Measurements from ENCODE around the gene MGRN1. TPM values are rescaled to one million over a fixed set of nuclear protein-coding genes. Genes with fewer than 3 reads are reported as not detected.

Gene MGRN1
- total and polyA plus RNA-seq, 2 of the 13 experiments (the other 11 are each of a cell fraction or from before 2014, with no cell fraction given), result 11.9 to 12.6 TPM

DNA sequence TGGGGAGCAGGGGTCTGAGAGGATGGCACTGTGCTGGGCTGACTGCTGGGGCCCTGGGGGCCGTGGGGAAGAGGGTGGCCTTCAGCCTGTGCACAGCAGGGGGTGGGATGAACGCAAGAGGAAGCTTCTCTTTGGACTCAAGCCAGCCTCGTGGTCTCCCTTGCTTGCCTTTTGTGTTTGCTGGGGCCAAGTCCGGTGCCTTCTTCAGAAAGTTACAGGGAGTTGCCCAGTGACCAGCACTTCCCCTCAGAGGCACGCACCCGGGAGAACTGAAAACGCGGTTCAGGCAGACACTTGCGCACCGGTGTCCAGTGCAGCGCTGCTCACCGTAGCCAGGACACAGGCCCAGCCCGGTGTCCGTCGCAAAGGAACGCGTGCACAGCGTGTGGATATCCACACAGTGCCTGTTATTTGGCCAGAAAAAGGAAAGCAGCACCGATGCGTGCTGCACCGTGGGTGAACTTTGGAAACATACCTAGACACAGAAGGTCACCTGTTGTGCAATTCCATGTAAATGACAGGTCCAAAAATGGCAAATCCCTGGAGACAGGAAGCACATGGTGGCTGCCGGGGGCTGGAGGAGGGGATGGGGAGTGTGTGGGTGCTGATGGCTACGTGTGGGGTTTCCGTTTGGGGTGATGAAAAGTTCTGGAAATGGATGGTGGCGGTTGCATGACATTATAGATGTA is 39.3 kb downstream of the MGRN1 start (continued):
- TF ChIP-seq, protein P1, sequence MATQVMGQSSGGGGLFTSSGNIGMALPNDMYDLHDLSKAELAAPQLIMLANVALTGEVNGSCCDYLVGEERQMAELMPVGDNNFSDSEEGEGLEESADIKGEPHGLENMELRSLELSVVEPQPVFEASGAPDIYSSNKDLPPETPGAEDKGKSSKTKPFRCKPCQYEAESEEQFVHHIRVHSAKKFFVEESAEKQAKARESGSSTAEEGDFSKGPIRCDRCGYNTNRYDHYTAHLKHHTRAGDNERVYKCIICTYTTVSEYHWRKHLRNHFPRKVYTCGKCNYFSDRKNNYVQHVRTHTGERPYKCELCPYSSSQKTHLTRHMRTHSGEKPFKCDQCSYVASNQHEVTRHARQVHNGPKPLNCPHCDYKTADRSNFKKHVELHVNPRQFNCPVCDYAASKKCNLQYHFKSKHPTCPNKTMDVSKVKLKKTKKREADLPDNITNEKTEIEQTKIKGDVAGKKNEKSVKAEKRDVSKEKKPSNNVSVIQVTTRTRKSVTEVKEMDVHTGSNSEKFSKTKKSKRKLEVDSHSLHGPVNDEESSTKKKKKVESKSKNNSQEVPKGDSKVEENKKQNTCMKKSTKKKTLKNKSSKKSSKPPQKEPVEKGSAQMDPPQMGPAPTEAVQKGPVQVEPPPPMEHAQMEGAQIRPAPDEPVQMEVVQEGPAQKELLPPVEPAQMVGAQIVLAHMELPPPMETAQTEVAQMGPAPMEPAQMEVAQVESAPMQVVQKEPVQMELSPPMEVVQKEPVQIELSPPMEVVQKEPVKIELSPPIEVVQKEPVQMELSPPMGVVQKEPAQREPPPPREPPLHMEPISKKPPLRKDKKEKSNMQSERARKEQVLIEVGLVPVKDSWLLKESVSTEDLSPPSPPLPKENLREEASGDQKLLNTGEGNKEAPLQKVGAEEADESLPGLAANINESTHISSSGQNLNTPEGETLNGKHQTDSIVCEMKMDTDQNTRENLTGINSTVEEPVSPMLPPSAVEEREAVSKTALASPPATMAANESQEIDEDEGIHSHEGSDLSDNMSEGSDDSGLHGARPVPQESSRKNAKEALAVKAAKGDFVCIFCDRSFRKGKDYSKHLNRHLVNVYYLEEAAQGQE (IDR thresholded peaks at IDR 0.05; ENCODE audit: borderline replicate concordance in 1 of 2, low read depth in 1 of 2, low read length in 2 of 2), result no peak; a peak in 1 of 4 replicates
- peak; percentile 90 for TF ChIP-seq NR0B2 (CRISPR knock-in tag; IDR thresholded peaks at IDR 0.05)
- TF ChIP-seq, protein P2, sequence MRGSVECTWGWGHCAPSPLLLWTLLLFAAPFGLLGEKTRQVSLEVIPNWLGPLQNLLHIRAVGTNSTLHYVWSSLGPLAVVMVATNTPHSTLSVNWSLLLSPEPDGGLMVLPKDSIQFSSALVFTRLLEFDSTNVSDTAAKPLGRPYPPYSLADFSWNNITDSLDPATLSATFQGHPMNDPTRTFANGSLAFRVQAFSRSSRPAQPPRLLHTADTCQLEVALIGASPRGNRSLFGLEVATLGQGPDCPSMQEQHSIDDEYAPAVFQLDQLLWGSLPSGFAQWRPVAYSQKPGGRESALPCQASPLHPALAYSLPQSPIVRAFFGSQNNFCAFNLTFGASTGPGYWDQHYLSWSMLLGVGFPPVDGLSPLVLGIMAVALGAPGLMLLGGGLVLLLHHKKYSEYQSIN (CRISPR knock-in tag; IDR thresholded peaks at IDR 0.05; ENCODE audit: borderline replicate concordance), result peak; percentile 68; the same call in 1 of the 2 replicates
- TF ChIP-seq ZNF747 (CRISPR knock-in tag; IDR thresholded peaks at IDR 0.05; ENCODE audit: borderline replicate concordance), result peak; percentile 96
- TF ChIP-seq RAD51 (IDR thresholded peaks at IDR 0.05; ENCODE audit: borderline replicate concordance), result no peak
- TF ChIP-seq HMGA1 (CRISPR knock-in tag; conservative IDR thresholded peaks at IDR 0.05), result no peak
- TF ChIP-seq ISX (CRISPR knock-in tag; conservative IDR thresholded peaks at IDR 0.05), result peak; percentile 51; the same call in 1 of the 2 replicates
- peak; percentile 74; the same call in 1 of the 2 replicates for TF ChIP-seq FOXK1 (CRISPR knock-in tag; IDR thresholded peaks at IDR 0.05; ENCODE audit: borderline replicate concordance, low read depth)
- TF ChIP-seq ZNF235 (CRISPR knock-in tag; IDR thresholded peaks at IDR 0.05; ENCODE audit: borderline replicate concordance), result no peak
- TF ChIP-seq HNRNPK (IDR thresholded peaks at IDR 0.05; ENCODE audit: low read depth, low read length, poor library complexity, severe bottlenecking), result no peak
- TF ChIP-seq ZBTB1 (CRISPR knock-in tag; IDR thresholded peaks at IDR 0.05; ENCODE audit: borderline replicate concordance), result no peak
- 0 out of 2 replicates have a peak, but pooled peaks have one; percentile 47 for TF ChIP-seq ZNF260 (CRISPR knock-in tag; IDR thresholded peaks at IDR 0.05; ENCODE audit: borderline replicate concordance, low read depth)
- TF ChIP-seq ZSCAN20 (CRISPR knock-in tag; IDR thresholded peaks at IDR 0.05; ENCODE audit: borderline replicate concordance), result no peak
- TF ChIP-seq POGZ (CRISPR knock-in tag; IDR thresholded peaks at IDR 0.05), result no peak
- peak; percentile 74 for TF ChIP-seq ZEB1 (IDR thresholded peaks at IDR 0.05; ENCODE audit: insufficient replicate concordance, low read depth)
- TF ChIP-seq ZNF879 (CRISPR knock-in tag; IDR thresholded peaks at IDR 0.05), result 0 out of 2 replicates have a peak, but pooled peaks have one; percentile 48
- TF ChIP-seq AKAP8 (CRISPR knock-in tag; IDR thresholded peaks at IDR 0.05), result no peak
- no peak for TF ChIP-seq ZNF382 (CRISPR knock-in tag; IDR thresholded peaks at IDR 0.05; ENCODE audit: borderline replicate concordance)
- TF ChIP-seq JARID2 (CRISPR knock-in tag; IDR thresholded peaks at IDR 0.05; ENCODE audit: insufficient replicate concordance), result no peak
- peak; percentile 93 for TF ChIP-seq NRL (CRISPR knock-in tag; IDR thresholded peaks at IDR 0.05; ENCODE audit: borderline replicate concordance)
- TF ChIP-seq ZNF598 (CRISPR knock-in tag; IDR thresholded peaks at IDR 0.05; ENCODE audit: borderline replicate concordance), result 0 out of 2 replicates have a peak, but pooled peaks have one; percentile 66
- no peak; the same call in 1 of the 2 replicates for TF ChIP-seq ZNF3 (CRISPR knock-in tag; IDR thresholded peaks at IDR 0.05)
- no peak; the same call in 1 of the 2 replicates for TF ChIP-seq EEA1 (CRISPR knock-in tag; IDR thresholded peaks at IDR 0.05; ENCODE audit: borderline replicate concordance)
- TF ChIP-seq ZNF576 (CRISPR knock-in tag; IDR thresholded peaks at IDR 0.05), result no peak

Data from HepG2 (cell line).